Activated T-cell treated with anti-CD3 and anti-CD28 coated beads for 24 hours (primary cell): ENCODE results near the gene SPRED2.

Experiments
- DNase-seq: peaks from one replicate; pipeline ENCODE4 v3.0.0-alpha.2; 2020; ENCODE audit warnings: low read depth

The SPRED2 gene

DNA sequence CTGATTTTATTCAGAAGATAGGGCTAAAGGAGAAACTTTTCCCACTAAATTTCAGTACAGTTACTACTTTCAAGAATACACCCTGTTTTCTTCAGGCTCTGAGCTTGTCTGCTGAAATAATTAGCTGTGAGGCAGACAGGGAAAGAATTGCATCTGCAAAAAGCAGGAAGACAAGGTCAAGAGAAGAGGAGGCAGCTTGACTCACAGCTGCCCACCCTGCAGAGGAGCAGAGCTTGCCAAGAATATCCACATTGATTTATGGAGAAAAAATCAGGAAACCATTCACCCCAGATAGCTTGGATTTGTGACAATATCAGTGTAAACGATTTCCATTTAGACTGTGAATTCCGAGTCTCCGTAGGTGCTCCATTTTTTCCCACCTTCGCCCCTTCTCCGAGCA lies 155.8 kb downstream of the SPRED2 start:
- DNase-seq: no peak

DNA sequence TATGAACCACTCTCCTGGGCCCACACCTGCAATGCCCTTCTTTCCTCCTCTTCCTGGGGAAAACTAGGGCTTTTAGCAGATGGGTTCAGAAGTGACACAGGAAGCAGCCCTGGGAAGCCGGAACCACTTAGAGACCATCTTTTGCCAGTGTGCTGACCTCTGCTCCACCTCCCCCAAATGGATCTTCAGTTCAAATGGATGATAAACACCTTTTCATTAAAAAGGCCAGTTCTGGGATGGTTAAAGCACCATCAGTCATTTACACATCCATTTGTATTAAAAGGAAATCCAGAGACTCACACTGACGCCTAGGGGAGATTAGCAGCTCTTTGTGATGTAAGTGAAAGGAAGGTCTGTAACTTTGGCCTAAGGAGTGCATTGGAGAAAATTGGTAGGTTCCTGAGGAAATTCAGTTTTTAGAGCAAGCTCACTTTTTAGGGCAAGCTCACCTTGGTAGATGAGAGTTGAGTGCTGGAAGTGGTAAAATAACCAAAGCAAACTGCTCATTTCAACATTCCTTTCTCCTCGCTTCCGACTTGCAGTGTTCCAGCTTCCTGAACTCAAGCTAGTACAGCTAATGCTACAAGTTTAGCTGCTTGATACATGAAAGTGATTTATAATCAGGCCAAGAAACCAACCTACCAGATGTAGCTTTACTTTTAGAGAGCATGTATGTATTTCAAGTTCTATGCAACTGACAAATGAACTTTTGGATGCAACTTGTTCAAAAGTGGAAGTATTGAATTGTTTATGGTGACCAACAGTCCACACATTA lies 157.1 kb downstream of the SPRED2 start:
- no peak for DNase-seq

DNA sequence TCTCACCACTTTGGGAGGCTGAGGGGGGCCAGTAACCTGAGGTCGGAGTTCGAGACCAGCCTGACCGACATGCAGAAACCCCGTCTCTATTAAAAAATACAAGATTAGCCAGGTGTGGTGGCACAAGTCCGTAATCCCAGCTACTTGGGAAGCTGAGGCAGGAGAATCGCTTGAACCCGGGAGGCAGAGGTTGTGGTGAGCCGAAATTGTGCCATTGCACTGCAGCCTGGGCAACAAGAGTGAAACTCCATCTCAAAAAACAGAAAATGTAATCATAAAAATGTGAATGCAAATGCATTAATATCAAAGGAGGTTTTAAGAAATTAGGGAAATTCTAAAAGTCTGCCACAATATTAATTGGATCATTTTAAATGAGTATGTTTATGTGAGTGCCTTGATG lies 159.1 kb downstream of the SPRED2 start:
- no peak for DNase-seq

DNA sequence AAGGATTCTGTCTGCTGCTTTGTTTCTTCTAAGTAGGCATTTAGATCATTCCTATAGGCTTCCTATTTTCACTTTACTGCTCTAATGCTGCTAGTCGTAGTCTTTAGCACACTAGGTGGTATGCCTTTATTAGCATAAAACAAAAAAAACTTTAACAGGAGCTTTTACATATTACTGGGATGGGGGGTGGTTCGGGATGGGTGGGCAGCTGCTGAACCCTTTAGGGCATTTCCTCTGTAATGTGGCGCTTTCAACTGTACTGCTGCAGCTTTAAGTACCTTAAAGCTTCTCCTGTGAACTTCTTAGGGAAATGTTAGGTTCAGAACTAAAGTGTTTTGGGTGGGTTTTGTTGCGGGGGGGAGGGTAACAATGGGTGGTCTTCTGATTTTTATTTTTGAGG lies 163.4 kb downstream of the SPRED2 start:
- DNase-seq: no peak

DNA sequence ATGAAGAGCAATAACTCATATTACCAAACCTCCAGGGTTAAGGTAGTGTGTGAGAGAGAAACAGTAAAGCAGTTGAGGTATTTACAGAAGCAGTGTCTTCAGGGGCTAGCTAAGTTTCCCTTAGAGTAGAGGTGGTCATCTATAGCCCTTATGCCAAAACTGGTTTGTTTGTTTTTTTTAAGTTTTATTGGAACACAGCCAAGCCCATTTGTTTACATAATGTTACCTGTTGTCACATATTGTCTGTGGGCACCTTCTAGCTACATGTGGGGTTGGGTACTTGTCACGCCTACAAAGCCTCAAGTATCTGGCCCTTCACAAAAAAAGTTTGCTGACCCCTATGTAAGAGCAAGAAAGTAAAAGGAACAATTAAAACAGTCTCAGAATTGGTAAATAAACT lies 165.4 kb downstream of the SPRED2 start:
- no peak for DNase-seq

DNA sequence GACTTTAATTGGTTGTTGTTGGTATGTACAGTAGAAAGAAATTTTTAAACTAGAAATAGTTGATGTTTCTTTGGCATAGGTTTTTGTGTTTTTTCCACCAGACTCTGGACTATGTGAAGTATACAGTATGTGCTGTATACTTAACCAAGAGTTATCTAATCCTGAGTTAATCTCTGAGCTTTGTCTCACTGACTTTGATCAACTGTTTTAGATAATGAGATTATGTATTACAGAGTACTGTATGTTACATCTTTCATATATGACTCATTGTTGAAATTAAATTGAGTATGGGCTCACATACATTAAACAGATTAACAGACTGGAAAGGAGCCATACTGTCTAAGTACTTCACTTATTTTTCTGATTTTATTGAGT lies 166.7 kb downstream of the SPRED2 start:
- DNase-seq: no peak

DNA sequence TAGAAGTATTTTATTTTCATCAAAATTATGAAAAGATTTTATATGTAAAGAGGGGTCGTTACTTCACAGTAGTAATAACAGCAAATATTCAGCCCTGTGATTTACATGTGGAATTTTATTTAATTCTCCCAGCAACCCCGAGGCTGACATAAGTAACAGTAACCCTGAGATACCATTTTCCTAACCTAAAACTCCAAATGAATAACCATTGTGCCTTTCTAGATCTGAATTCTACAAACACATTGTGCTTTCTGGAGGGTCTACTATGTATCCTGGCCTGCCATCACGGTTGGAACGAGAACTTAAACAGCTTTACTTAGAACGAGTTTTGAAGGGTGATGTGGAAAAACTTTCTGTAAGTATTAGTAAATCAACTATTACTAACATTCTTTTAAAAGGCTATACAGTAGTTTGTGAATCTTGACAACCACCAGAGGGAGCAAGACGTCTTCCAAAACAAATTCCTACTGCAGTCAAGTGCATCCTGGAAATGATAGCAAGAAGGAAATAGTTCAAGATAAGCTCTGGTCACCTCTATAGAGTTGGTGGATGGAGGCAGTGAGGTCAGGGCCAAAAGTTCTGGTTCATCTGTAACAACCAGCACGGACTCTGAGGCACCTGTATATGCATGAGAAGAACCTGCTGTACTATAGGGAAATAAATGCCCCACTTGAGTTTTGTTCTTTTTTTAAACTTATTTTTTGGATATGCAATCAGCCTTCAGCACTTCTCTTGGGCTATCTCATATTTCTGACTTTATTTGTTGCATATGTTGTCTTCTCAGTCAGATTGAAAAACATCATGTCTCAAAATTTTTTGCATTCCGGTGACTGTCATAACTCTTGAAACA lies 167.4 kb downstream of the SPRED2 start:
- DNase-seq: no peak

DNA sequence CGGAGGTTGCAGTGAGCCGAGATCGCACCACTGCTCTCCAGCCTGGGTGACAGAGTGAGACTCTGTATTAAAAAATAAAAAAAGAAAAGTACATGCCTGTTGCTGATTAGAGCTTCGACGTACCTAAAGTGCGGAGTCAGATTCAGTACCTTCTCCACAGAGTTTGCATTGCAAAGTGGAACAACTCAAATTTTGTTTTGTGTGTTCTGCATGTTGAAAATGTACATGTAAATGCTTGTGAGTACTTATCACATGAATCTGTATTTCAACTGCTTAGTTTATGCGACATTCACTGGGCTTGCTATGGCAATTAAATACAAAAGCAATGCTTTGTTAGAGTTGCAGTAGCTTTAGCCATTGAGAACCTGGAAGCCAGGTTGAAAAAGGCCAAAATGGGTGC lies 168.4 kb downstream of the SPRED2 start:
- no peak for DNase-seq

DNA sequence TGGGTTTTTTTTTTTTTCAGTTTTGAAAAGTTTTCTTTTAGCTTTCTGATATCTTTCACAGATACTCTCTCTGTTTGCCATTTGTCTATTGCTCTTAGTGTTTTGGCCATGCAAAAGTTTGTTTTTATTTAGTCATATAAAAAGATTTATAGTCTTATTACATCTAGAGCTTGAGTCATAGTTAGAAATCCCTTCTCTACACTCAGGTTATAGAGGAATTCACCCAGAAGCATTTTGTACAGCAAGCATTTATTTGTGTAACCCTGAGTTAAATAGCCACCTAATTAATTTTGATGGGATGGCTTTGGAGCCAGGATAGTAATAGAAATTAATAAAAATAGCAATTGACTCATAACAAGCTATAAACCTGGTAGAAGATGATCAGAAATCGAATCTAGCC lies 169.1 kb downstream of the SPRED2 start:
- DNase-seq: no peak

DNA sequence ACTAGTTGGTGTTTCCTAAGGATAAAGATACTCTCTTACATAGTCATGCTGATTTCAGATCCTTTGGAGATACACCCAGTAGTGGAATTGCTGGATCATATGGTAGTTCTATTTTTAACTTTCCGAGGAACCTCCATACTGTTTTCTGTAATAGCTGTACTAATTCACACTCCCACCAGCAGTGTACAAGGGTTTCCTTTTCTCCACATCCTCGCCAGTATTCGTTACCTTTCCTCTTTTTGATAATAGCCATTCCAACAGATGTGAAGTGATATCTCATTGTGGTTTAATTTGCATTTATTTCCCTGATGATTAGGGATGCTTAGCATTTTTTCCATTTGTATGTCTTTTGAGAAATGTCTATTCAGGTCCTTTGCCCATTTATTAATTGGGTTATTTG lies 170.7 kb downstream of the SPRED2 start:
- DNase-seq: no peak
